CD4-positive, CD25-positive, alpha-beta regulatory T cell (primary cell): ENCODE results near the gene MYO16. TPM values are rescaled to one million over a fixed set of nuclear protein-coding genes. Genes with fewer than 3 reads are reported as not detected.

ENCODE experiments used
- ATAC-seq, 2 donors: fragments of 150-1000 bp; cut with Tn5 transposase; one replicate each; pipeline ENCODE4 v1.10.0; 2021; ENCODE audit warnings: low read depth in 2 of 2, moderate number of reproducible peaks in 2 of 2, moderate library complexity in 1 of 2
- DNase-seq, 3 donors: peaks; one replicate each; pipeline versions ENCODE4 v3.0.0 to v3.0.0-alpha.2; 2012 to 2022; ENCODE audit warnings: mixed read lengths in 1 of 3
- H3K27ac ChIP-seq: one replicate; pipeline ENCODE4 v1.7.0; 2013; ENCODE audit warnings: mild to moderate bottlenecking, low read length; ENCODE audit not compliant: insufficient read depth, poor library complexity, severe bottlenecking
- H3K27me3 ChIP-seq: one replicate; pipeline ENCODE4 v1.7.0; 2013; ENCODE audit warnings: low read length; ENCODE audit not compliant: control insufficient read depth, insufficient read depth
- H3K36me3 ChIP-seq: one replicate; pipeline ENCODE4 v1.7.0; 2013; ENCODE audit warnings: mild to moderate bottlenecking, low read length, moderate library complexity; ENCODE audit not compliant: control insufficient read depth, insufficient read depth
- H3K4me1 ChIP-seq: 2 replicates; pipeline ENCODE4 v1.7.0; 2013; ENCODE audit warnings: mild to moderate bottlenecking, low read length; ENCODE audit not compliant: insufficient read depth, control insufficient read depth, poor library complexity, severe bottlenecking
- H3K4me3 ChIP-seq: one replicate; pipeline ENCODE4 v1.7.0; 2013; ENCODE audit warnings: low read depth, mild to moderate bottlenecking, low read length, moderate library complexity
- H3K9me3 ChIP-seq, 2 experiments: 1 replicate in 1 of 2; 2 replicates in 1 of 2; pipeline ENCODE4 v1.7.0; 2013; ENCODE audit warnings: low read length in 2 of 2, mild to moderate bottlenecking in 1 of 2, moderate library complexity in 1 of 2; ENCODE audit not compliant: control insufficient read depth in 2 of 2
- H3K27ac Mint-ChIP-seq, 3 donors: one replicate each; pipeline ENCODE4 v1.8.0; 2020 to 2022; ENCODE audit warnings: mild to moderate bottlenecking in 3 of 3, mixed read lengths in 3 of 3, moderate library complexity in 2 of 3
- H3K27me3 Mint-ChIP-seq: one replicate; pipeline ENCODE4 v1.8.0; 2022; ENCODE audit warnings: mild to moderate bottlenecking, mixed read lengths
- H3K36me3 Mint-ChIP-seq: one replicate; pipeline ENCODE4 v1.8.0; 2020; ENCODE audit warnings: mixed read lengths
- H3K4me1 Mint-ChIP-seq, 4 donors: one replicate each; pipeline ENCODE4 v1.8.0; 2020 to 2022; ENCODE audit warnings: mixed read lengths in 4 of 4, mild to moderate bottlenecking in 1 of 4
- H3K4me3 Mint-ChIP-seq, 4 donors: one replicate each; pipeline ENCODE4 v1.8.0; 2020 to 2022; ENCODE audit warnings: mild to moderate bottlenecking in 4 of 4, mixed read lengths in 4 of 4, moderate library complexity in 3 of 4
- H3K9me3 Mint-ChIP-seq, 7 donors: one replicate each; pipeline ENCODE4 v1.8.0; 2020 to 2022; ENCODE audit warnings: mixed read lengths in 7 of 7, mild to moderate bottlenecking in 3 of 7, moderate library complexity in 2 of 7
- polyA plus RNA-seq, 4 donors: library from polyadenylated mRNA; unstranded; fragments of 300-500 nt; fragmentation: Illumina TruSeq; gene quantifications; one replicate each; pipeline ENCODE4 v1.2.3, GENCODE V29; 2021
- total RNA-seq: library from RNA; stranded (reverse); gene quantifications from one replicate; pipeline ENCODE4 v1.2.3, GENCODE V29; 2022

MYO16 gene
- total and polyA plus RNA-seq, 5 donors from 2014 or later: 0.08 to 2.3 (median 0.29) TPM

- Mint-ChIP-seq H3K27me3 (peaks cover 4% of the 10 kb centered on the region), H3K4me3 (no peak overlapping the region), H3K36me3 (no peaks in the 10 kb centered on the region), H3K4me1 (no peaks in the 10 kb centered on the region), H3K27ac (no peak overlapping the region), H3K9me3 (peaks cover 0 to 5% (median 3%) of the 10 kb centered on the region in 7 donors)
- ATAC-seq: no peak
- Histone ChIP-seq H3K4me3 (no peak overlapping the region), H3K27me3 (no peaks in the 10 kb centered on the region), H3K27ac (no peak overlapping the region), H3K4me1 (no peaks in the 10 kb centered on the region), H3K9me3 (no peaks in the 10 kb centered on the region), H3K36me3 (no peaks in the 10 kb centered on the region)
- DNase-seq: no peak
Observed at GRCh38 chr13:108742701-108743451, 113.5 kb downstream of the MYO16 start.

- Histone ChIP-seq H3K27me3 (no peaks in the 10 kb centered on the region), H3K4me3 (no peak overlapping the region), H3K4me1 (no peaks in the 10 kb centered on the region), H3K36me3 (no peaks in the 10 kb centered on the region), H3K27ac (no peak overlapping the region), H3K9me3 (no peaks in the 10 kb centered on the region)
- Mint-ChIP-seq H3K36me3 (no peaks in the 10 kb centered on the region), H3K4me1 (no peaks in the 10 kb centered on the region), H3K27me3 (peaks cover 4% of the 10 kb centered on the region), H3K4me3 (no peak overlapping the region), H3K27ac (no peak overlapping the region), H3K9me3 (peaks cover 0 to 5% (median 3%) of the 10 kb centered on the region in 7 donors)
- ATAC-seq: no peak
- DNase-seq: no peak
Observed at GRCh38 chr13:108743522-108743921, 114.1 kb downstream of the MYO16 start.

- no peaks in the 10 kb centered on the region for H3K36me3 ChIP-seq
- H3K27me3 ChIP-seq: no peaks in the 10 kb centered on the region
- H3K4me3 ChIP-seq: no peak overlapping the region
- H3K9me3 ChIP-seq: no peaks in the 10 kb centered on the region
- ATAC-seq (no peak), DNase-seq (no peak)
- H3K27ac Mint-ChIP-seq: no peak overlapping the region
- H3K4me3 Mint-ChIP-seq: no peak overlapping the region
- no peaks in the 10 kb centered on the region for H3K4me1 Mint-ChIP-seq
- peaks cover 4% of the 10 kb centered on the region for H3K27me3 Mint-ChIP-seq
- no peaks in the 10 kb centered on the region for H3K36me3 Mint-ChIP-seq
- peaks cover 0 to 4% (median 0%) of the 10 kb centered on the region in 7 donors for H3K9me3 Mint-ChIP-seq
- no peaks in the 10 kb centered on the region for H3K4me1 ChIP-seq
- H3K27ac ChIP-seq: no peak overlapping the region
Observed at GRCh38 chr13:108747843-108748242, 118.4 kb downstream of the MYO16 start.

- Mint-ChIP-seq H3K36me3 (no peaks in the 10 kb centered on the region), H3K9me3 (peaks cover 0 to 1% (median 0%) of the 10 kb centered on the region in 7 donors), H3K4me1 (no peaks in the 10 kb centered on the region), H3K4me3 (no peak overlapping the region), H3K27ac (no peak overlapping the region), H3K27me3 (no peaks in the 10 kb centered on the region)
- H3K4me1 ChIP-seq: no peaks in the 10 kb centered on the region
- no peaks in the 10 kb centered on the region for H3K9me3 ChIP-seq
- no peaks in the 10 kb centered on the region for H3K27me3 ChIP-seq
- H3K36me3 ChIP-seq: no peaks in the 10 kb centered on the region
- H3K27ac ChIP-seq: no peak overlapping the region
- no peak overlapping the region for H3K4me3 ChIP-seq
- no peak for ATAC-seq
- no peak for DNase-seq
Observed at GRCh38 chr13:108752276-108752675, 122.9 kb downstream of the MYO16 start.

GRCh38 chr13:108755083-108755482 is 125.7 kb downstream of the MYO16 start:
- no peaks in the 10 kb centered on the region for H3K9me3 ChIP-seq
- Mint-ChIP-seq H3K27me3 (no peaks in the 10 kb centered on the region), H3K27ac (peak overlapping the region in 1 of 3 donors; percentile 6), H3K4me3 (no peak overlapping the region), H3K4me1 (no peaks in the 10 kb centered on the region), H3K9me3 (no peaks in the 10 kb centered on the region), H3K36me3 (no peaks in the 10 kb centered on the region)
- no peaks in the 10 kb centered on the region for H3K36me3 ChIP-seq
- H3K4me3 ChIP-seq: no peak overlapping the region
- H3K4me1 ChIP-seq: no peaks in the 10 kb centered on the region
- H3K27me3 ChIP-seq: no peaks in the 10 kb centered on the region
- ATAC-seq (no peak), DNase-seq (no peak)
- H3K27ac ChIP-seq: no peak overlapping the region

GRCh38 chr13:108760129-108760528 is 130.7 kb downstream of the MYO16 start:
- DNase-seq: no peak
- H3K27ac Mint-ChIP-seq: no peak overlapping the region
- no peak overlapping the region for H3K4me3 ChIP-seq
- H3K36me3 ChIP-seq: no peaks in the 10 kb centered on the region
- H3K27me3 Mint-ChIP-seq: peaks cover 4% of the 10 kb centered on the region
- H3K27ac ChIP-seq: no peak overlapping the region
- H3K9me3 Mint-ChIP-seq: no peaks in the 10 kb centered on the region
- no peaks in the 10 kb centered on the region for H3K27me3 ChIP-seq
- no peaks in the 10 kb centered on the region for H3K36me3 Mint-ChIP-seq
- no peaks in the 10 kb centered on the region for H3K9me3 ChIP-seq
- H3K4me3 Mint-ChIP-seq: no peak overlapping the region
- H3K4me1 ChIP-seq: no peaks in the 10 kb centered on the region
- ATAC-seq: no peak
- no peaks in the 10 kb centered on the region for H3K4me1 Mint-ChIP-seq

GRCh38 chr13:108760541-108760940 is 131.1 kb downstream of the MYO16 start:
- H3K4me3 ChIP-seq: no peak overlapping the region
- no peak overlapping the region for H3K27ac ChIP-seq
- H3K27me3 ChIP-seq: no peaks in the 10 kb centered on the region
- H3K27ac Mint-ChIP-seq: no peak overlapping the region
- no peaks in the 10 kb centered on the region for H3K4me1 Mint-ChIP-seq
- ATAC-seq (no peak), DNase-seq (no peak)
- H3K4me1 ChIP-seq: no peaks in the 10 kb centered on the region
- H3K36me3 ChIP-seq: no peaks in the 10 kb centered on the region
- H3K36me3 Mint-ChIP-seq: no peaks in the 10 kb centered on the region
- H3K9me3 Mint-ChIP-seq: no peaks in the 10 kb centered on the region
- no peaks in the 10 kb centered on the region for H3K9me3 ChIP-seq
- H3K27me3 Mint-ChIP-seq: peaks cover 4% of the 10 kb centered on the region
- H3K4me3 Mint-ChIP-seq: no peak overlapping the region

- no peak overlapping the region for H3K27ac ChIP-seq
- no peaks in the 10 kb centered on the region for H3K27me3 ChIP-seq
- ATAC-seq (no peak), DNase-seq (no peak)
- H3K9me3 Mint-ChIP-seq: peaks cover 0 to 6% (median 0%) of the 10 kb centered on the region in 7 donors
- H3K27ac Mint-ChIP-seq: no peak overlapping the region
- H3K27me3 Mint-ChIP-seq: peaks cover 4% of the 10 kb centered on the region
- H3K36me3 ChIP-seq: no peaks in the 10 kb centered on the region
- no peaks in the 10 kb centered on the region for H3K36me3 Mint-ChIP-seq
- H3K4me3 Mint-ChIP-seq: no peak overlapping the region
- no peaks in the 10 kb centered on the region for H3K9me3 ChIP-seq
- no peaks in the 10 kb centered on the region for H3K4me1 Mint-ChIP-seq
- H3K4me1 ChIP-seq: no peaks in the 10 kb centered on the region
- no peak overlapping the region for H3K4me3 ChIP-seq
Observed at GRCh38 chr13:108768035-108768434, 138.6 kb downstream of the MYO16 start.
